ENCODE measurements around the gene FLT3.
"Not testable (repeated sequence)": the region's sequence is repeated elsewhere in the genome, so short reads cannot be mapped to it uniquely, and the experiment has no call there.

Gene FLT3

GRCh38 chr13:28099396-28100149 is 803 bp downstream of the FLT3 start:
- no peak for DNase-seq

GRCh38 chr13:28097503-28097902 is 2.9 kb downstream of the FLT3 start:
- no peak for DNase-seq

- DNase-seq, result no peak
Measured at GRCh38 chr13:28094306-28094705, 6.1 kb downstream of the FLT3 start.

- no peak for DNase-seq
Measured at GRCh38 chr13:28093881-28094280, 6.5 kb downstream of the FLT3 start.

GRCh38 chr13:28092431-28092830 is 7.9 kb downstream of the FLT3 start:
- DNase-seq, result no peak

- DNase-seq, result no peak
Measured at GRCh38 chr13:28089065-28089464, 11.3 kb downstream of the FLT3 start.

GRCh38 chr13:28077820-28078219 is 22.6 kb downstream of the FLT3 start:
- DNase-seq, result not testable (repeated sequence)

GRCh38 chr13:28077231-28077630 is 23.1 kb downstream of the FLT3 start:
- no peak for DNase-seq

- no peak for DNase-seq
Measured at GRCh38 chr13:28071424-28071823, 29.0 kb downstream of the FLT3 start.

- DNase-seq, result no peak
Measured at GRCh38 chr13:28067491-28067890, 32.9 kb downstream of the FLT3 start.

- no peak for DNase-seq
Measured at GRCh38 chr13:28058866-28059613, 41.3 kb downstream of the FLT3 start.

- DNase-seq, result no peak
Measured at GRCh38 chr13:28056970-28057712, 43.2 kb downstream of the FLT3 start.

- no peak for DNase-seq
Measured at GRCh38 chr13:28056426-28056825, 44.0 kb downstream of the FLT3 start.

GRCh38 chr13:28055357-28055756 is 45.0 kb downstream of the FLT3 start:
- DNase-seq, result no peak

- no peak for DNase-seq
Measured at GRCh38 chr13:28052945-28053344, 47.4 kb downstream of the FLT3 start.

- DNase-seq, result no peak
Measured at GRCh38 chr13:28049880-28050875, 50.2 kb downstream of the FLT3 start.

- peak; percentile 14 for DNase-seq
Measured at GRCh38 chr13:28049215-28049614, 51.2 kb downstream of the FLT3 start.

GRCh38 chr13:28048768-28049167 is 51.6 kb downstream of the FLT3 start:
- no peak for DNase-seq

GRCh38 chr13:28047757-28048388 is 52.5 kb downstream of the FLT3 start:
- DNase-seq, result no peak

GRCh38 chr13:28046981-28047380 is 53.4 kb downstream of the FLT3 start:
- no peak for DNase-seq

GRCh38 chr13:28045861-28046260 is 54.5 kb downstream of the FLT3 start:
- no peak for DNase-seq

GRCh38 chr13:28044608-28045007 is 55.8 kb downstream of the FLT3 start:
- DNase-seq, result no peak

Data from NCI-H345 (cell line).